Mesendoderm (in vitro differentiated cells): Measurements from ENCODE around the gene ASTN1.
A peak's percentile ranks its signal among the peaks of the same experiment; 100 is the strongest.

ENCODE experiments used
- DNase-seq: peaks from one replicate; pipeline ENCODE4 v3.0.0; 2013
- H2AK5ac ChIP-seq: 2 replicates; pipeline ENCODE4 v1.6.1; 2013; ENCODE audit warnings: low read length, inconsistent platforms
- H2BK120ac ChIP-seq: 2 replicates; pipeline ENCODE4 v1.6.1; 2013; ENCODE audit warnings: low read depth, mild to moderate bottlenecking, low read length, moderate library complexity, mixed read lengths
- H2BK15ac ChIP-seq: replicated peaks from 2 replicates; pipeline ENCODE4 v1.6.1; 2013; ENCODE audit warnings: low read depth, mild to moderate bottlenecking, moderate library complexity
- H2BK5ac ChIP-seq: 2 replicates; pipeline ENCODE4 v1.6.1; 2013; ENCODE audit warnings: low read length, inconsistent platforms
- H3K18ac ChIP-seq: 2 replicates; pipeline ENCODE4 v1.6.1; 2013; ENCODE audit warnings: mild to moderate bottlenecking, low read length, mixed read lengths
- H3K23ac ChIP-seq: one replicate; pipeline ENCODE4 v1.6.1; 2013; ENCODE audit warnings: low read length
- H3K27ac ChIP-seq: 2 replicates; pipeline ENCODE4 v1.5.1; 2013; ENCODE audit warnings: low read depth, mild to moderate bottlenecking, inconsistent platforms, low read length, moderate library complexity
- H3K27me3 ChIP-seq: 2 replicates; pipeline ENCODE4 v1.6.1; 2013; ENCODE audit warnings: low read length, control low read depth, mild to moderate bottlenecking, inconsistent platforms; ENCODE audit not compliant: insufficient read depth, poor library complexity
- H3K36me3 ChIP-seq: 2 replicates; pipeline ENCODE4 v1.6.1; 2013; ENCODE audit warnings: low read length, inconsistent platforms; ENCODE audit not compliant: control insufficient read depth, insufficient read depth
- H3K4ac ChIP-seq: one replicate; pipeline ENCODE4 v1.6.1; 2013; ENCODE audit warnings: low read depth, mild to moderate bottlenecking, low read length, moderate library complexity
- H3K4me1 ChIP-seq: 2 replicates; pipeline ENCODE4 v1.6.1; 2013; ENCODE audit warnings: low read depth, low read length, inconsistent platforms; ENCODE audit not compliant: control insufficient read depth
- H3K4me2 ChIP-seq: 2 replicates; pipeline ENCODE4 v1.6.1; 2013; ENCODE audit warnings: low read length
- H3K4me3 ChIP-seq: 2 replicates; pipeline ENCODE4 v1.5.1; 2013; ENCODE audit warnings: mild to moderate bottlenecking, low read length
- H3K56ac ChIP-seq: one replicate; pipeline ENCODE4 v1.6.1; 2013; ENCODE audit warnings: low read length
- H3K79me1 ChIP-seq: 2 replicates; pipeline ENCODE4 v1.6.1; 2013; ENCODE audit warnings: low read length, inconsistent platforms
- H3K79me2 ChIP-seq: 2 replicates; pipeline ENCODE4 v1.6.1; 2013; ENCODE audit warnings: mild to moderate bottlenecking, low read length; ENCODE audit not compliant: control insufficient read depth, insufficient read depth
- H3K9ac ChIP-seq: 2 replicates; pipeline ENCODE4 v1.6.1; 2013; ENCODE audit warnings: low read length, inconsistent platforms
- H4K5ac ChIP-seq: one replicate; pipeline ENCODE4 v1.6.1; 2013; ENCODE audit warnings: low read length
- H4K8ac ChIP-seq: one replicate; pipeline ENCODE4 v1.6.1; 2013; ENCODE audit warnings: low read depth, mild to moderate bottlenecking, control low read depth, low read length, moderate library complexity
- WGBS: extraction: QIAGEN DNeasy Blood & Tissue Kit; methylation state at CpG from one replicate; pipeline ENCODE4 v1.1.7; 2013; ENCODE audit warnings: low lambda C conversion rate, missing lambda C conversion rate; ENCODE audit not compliant: insufficient coverage; ENCODE audit errors: extremely low coverage; 5-methylcytosine and 5-hydroxymethylcytosine counted together

ASTN1 gene

DNA sequence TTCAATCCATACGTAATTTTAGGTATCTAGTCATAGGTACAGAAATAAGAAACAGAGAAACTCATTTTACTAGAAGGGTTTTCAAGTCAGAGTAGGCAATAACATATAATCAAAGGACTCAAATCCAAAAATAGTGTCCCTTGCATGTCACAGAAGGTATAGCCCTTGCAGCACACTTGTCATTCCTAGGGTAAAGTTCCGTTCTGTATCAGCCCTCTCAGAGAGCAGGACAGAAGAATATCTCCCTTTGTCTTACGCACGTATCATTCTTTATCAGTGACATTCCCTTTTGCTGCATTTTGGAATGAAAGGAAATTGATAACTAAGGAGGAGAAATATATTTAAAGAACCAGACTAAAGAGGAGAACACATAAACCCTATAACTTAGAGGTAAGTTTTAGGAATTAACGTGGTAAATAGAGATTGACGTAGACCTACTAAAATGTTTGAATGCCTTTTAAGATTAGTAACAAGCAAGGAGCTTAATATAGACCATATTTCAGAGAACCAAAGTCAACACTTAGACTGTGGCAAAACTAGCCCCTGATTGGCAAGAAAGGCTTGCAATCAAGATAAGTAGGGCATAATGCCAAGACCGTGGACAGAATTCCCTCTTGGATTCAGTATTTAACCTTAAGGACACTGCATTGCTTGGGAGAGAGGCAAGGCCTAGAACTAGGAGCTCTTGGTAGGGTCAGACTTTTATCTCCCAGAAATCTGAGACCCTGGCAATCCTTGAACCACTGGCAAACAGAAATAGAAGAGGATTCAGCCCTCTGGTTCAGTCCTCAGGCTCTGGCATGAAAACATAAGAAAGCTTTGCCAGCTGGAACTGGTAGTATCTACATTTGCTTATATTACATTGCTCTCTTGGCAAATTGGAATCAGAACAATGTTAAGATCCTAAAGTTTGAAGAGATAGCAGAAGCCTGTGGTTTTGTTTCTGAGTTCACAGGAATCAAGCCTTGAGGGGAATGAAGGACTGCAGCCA, 232.1 kb downstream of the ASTN1 start:
- no peak overlapping the region for H3K23ac ChIP-seq
- H4K5ac ChIP-seq = no peak overlapping the region
- no peak overlapping the region for H2AK5ac ChIP-seq
- no peaks in the 10 kb centered on the region for H3K36me3 ChIP-seq
- no peak overlapping the region for H3K56ac ChIP-seq
- H3K79me2 ChIP-seq = no peaks in the 10 kb centered on the region
- no peak overlapping the region for H3K27ac ChIP-seq
- no peak overlapping the region for H3K4ac ChIP-seq
- no peak overlapping the region for H3K4me3 ChIP-seq
- DNase-seq = no peak
- H3K9ac ChIP-seq = no peak overlapping the region
- H2BK15ac ChIP-seq = no peak overlapping the region
- H3K18ac ChIP-seq = no peak overlapping the region
- H3K79me1 ChIP-seq = no peaks in the 10 kb centered on the region
- no peak overlapping the region for H2BK5ac ChIP-seq
- no peak overlapping the region for H2BK120ac ChIP-seq
- no peaks in the 10 kb centered on the region for H3K4me1 ChIP-seq
- no peak overlapping the region for H3K4me2 ChIP-seq
- no peak overlapping the region for H4K8ac ChIP-seq
- no peaks in the 10 kb centered on the region for H3K27me3 ChIP-seq
- WGBS = no CpG with 5 or more reads among the region's 7 CpGs

DNA sequence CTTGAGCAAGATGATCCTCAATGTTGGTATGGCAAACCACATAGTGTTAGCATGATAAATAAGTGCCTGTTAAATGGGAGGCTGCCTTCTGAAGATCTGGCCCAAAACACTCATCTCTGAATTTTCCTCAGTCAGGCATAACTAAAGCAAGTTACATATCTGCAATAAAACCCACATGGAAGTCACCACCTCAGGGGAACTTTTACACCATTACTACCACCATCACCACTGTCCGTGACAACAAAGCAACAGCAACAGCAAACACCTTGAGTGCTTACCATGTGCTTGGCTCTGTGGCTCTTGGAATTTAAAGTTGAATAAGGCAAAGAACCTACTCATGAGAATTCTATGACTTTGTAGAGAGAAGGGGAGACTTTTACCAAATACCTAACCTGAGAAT, 233.0 kb downstream of the ASTN1 start:
- H3K79me1 ChIP-seq = no peaks in the 10 kb centered on the region
- no peak overlapping the region for H2BK5ac ChIP-seq
- no peak overlapping the region for H3K9ac ChIP-seq
- H3K27ac ChIP-seq = no peak overlapping the region
- no peaks in the 10 kb centered on the region for H3K27me3 ChIP-seq
- no peaks in the 10 kb centered on the region for H3K36me3 ChIP-seq
- no peak overlapping the region for H3K18ac ChIP-seq
- H4K8ac ChIP-seq = no peak overlapping the region
- no peak overlapping the region for H3K4me2 ChIP-seq
- peaks cover 2% of the 10 kb centered on the region for H3K4me1 ChIP-seq
- no peak overlapping the region for H3K4ac ChIP-seq
- no CpG with 5 or more reads among the region's 1 CpG for WGBS
- H3K4me3 ChIP-seq = no peak overlapping the region
- H2BK120ac ChIP-seq = no peak overlapping the region
- no peak overlapping the region for H2AK5ac ChIP-seq
- no peak overlapping the region for H3K56ac ChIP-seq
- H3K23ac ChIP-seq = no peak overlapping the region
- H2BK15ac ChIP-seq = no peak overlapping the region
- H3K79me2 ChIP-seq = no peaks in the 10 kb centered on the region
- no peak for DNase-seq
- no peak overlapping the region for H4K5ac ChIP-seq

DNA sequence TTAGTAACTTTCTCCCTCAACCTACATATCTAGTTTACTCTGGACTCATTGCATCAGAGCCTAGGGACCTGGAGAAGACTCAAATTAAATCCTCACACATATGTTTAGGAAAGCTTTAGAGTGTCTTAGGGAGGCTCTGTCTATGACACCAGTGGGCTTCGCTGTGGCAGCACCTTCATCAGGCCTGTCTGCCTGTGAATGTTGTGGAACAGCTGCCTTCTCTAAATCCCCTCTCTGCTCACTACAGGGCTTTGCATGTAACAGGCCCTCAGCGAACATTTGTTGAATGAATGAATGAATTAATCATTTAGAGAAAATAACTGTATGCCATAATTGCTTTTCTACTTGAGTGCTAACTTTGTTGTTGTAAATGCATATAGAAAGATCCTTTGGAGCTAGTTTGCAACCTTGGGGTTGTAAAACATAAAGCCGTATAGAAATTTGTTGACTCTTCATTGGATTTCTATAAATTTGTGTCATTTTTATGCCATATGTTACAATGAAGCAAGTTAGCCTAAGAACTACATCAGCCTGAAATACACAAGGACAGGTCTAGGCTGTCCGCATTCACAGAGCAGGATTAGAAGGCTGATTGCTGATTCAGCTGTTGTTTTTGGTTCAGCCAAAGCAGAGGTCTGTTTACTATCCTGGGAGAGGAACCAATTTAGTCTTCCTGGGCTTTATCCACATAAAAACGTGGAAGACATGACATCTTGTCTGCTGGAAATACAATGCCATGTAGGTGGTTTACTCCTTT, 238.0 kb downstream of the ASTN1 start:
- Histone ChIP-seq H3K9ac (no peak overlapping the region), H4K5ac (no peak overlapping the region), H3K36me3 (no peaks in the 10 kb centered on the region), H2BK5ac (peak overlapping the region; percentile 23), H3K27me3 (no peaks in the 10 kb centered on the region), H3K56ac (no peak overlapping the region), H3K4me2 (no peak overlapping the region), H2BK15ac (no peak overlapping the region), H3K79me1 (no peaks in the 10 kb centered on the region), H3K18ac (no peak overlapping the region), H3K79me2 (no peaks in the 10 kb centered on the region), H3K4me1 (peaks cover 2% of the 10 kb centered on the region), H3K4me3 (no peak overlapping the region), H2BK120ac (no peak overlapping the region), H4K8ac (no peak overlapping the region), H3K27ac (no peak overlapping the region), H3K23ac (no peak overlapping the region), H3K4ac (no peak overlapping the region), H2AK5ac (peak overlapping the region; percentile 10)
- no peak for DNase-seq
- no CpG with 5 or more reads among the region's 5 CpGs for WGBS

DNA sequence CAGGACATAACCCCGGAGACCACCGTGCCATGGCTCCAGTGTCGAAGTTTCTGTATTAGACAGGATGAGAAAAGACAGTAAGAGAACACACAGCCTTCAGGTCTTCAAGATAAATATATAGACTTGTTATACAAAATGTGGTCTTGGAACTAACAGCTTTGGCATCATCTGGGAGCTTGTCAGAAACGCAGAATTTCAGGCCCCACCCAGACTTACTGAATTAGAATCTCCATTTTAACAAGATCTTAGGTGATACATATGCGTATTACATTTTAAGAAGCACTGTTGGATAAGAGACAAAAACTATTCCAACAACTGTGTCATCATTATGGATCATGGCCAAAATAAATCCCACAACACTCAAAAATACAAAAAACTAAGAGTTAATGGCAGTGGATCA, 239.3 kb downstream of the ASTN1 start:
- Histone ChIP-seq H3K4me3 (no peak overlapping the region), H4K5ac (no peak overlapping the region), H2BK5ac (no peak overlapping the region), H3K27me3 (no peaks in the 10 kb centered on the region), H3K9ac (no peak overlapping the region), H3K56ac (no peak overlapping the region), H2AK5ac (no peak overlapping the region), H3K23ac (no peak overlapping the region), H3K18ac (no peak overlapping the region), H3K27ac (no peak overlapping the region), H3K4me1 (peaks cover 2% of the 10 kb centered on the region), H4K8ac (no peak overlapping the region), H2BK120ac (peak overlapping the region; percentile 28), H3K4me2 (no peak overlapping the region), H3K79me2 (no peaks in the 10 kb centered on the region), H3K4ac (no peak overlapping the region), H3K79me1 (no peaks in the 10 kb centered on the region), H2BK15ac (no peak overlapping the region), H3K36me3 (no peaks in the 10 kb centered on the region)
- no peak for DNase-seq
- WGBS = no CpG with 5 or more reads among the region's 5 CpGs

DNA sequence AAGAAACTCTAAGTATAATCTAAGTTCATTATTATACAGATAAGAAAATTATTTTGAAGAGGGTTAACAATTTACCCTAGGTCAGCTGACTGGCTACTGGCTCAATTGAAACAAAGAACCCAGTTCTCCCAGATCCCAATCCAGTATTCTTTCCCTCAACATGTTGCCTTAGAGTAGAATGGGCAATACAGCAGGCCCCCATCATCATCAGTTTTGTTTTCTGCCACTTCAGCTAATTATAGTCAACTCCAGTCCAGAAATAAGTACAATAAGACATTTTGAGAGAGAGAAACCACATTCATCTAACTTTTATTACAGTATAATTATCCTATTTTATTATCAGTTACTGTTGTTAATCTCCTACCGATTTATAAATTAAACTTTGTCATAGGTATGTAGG, 241.2 kb downstream of the ASTN1 start:
- Histone ChIP-seq H3K4ac (no peak overlapping the region), H3K79me1 (no peaks in the 10 kb centered on the region), H2BK15ac (no peak overlapping the region), H3K9ac (no peak overlapping the region), H2BK5ac (no peak overlapping the region), H3K23ac (no peak overlapping the region), H3K36me3 (no peaks in the 10 kb centered on the region), H2AK5ac (no peak overlapping the region), H3K27me3 (no peaks in the 10 kb centered on the region), H3K4me2 (no peak overlapping the region), H3K4me1 (peaks cover 2% of the 10 kb centered on the region), H2BK120ac (no peak overlapping the region), H3K27ac (no peak overlapping the region), H3K79me2 (no peaks in the 10 kb centered on the region), H4K5ac (no peak overlapping the region), H4K8ac (no peak overlapping the region), H3K18ac (no peak overlapping the region), H3K4me3 (no peak overlapping the region), H3K56ac (no peak overlapping the region)
- no CpG with 5 or more reads among the region's 1 CpG for WGBS
- no peak for DNase-seq
